ENCODE results near the gene ANAPC2. TPM values are rescaled to one million over a fixed set of nuclear protein-coding genes. Genes with fewer than 3 reads are reported as not detected.
A peak's percentile ranks its signal among the peaks of the same experiment; 100 is the strongest.

The ANAPC2 gene
- polyA plus RNA-seq, 2 donors: 27.7 to 47.3 TPM

- 22 to 28% methylated on average over 25 of the region's 25 CpGs for WGBS, 2 donors
- H3K27ac ChIP-seq (ENCODE audit: low read depth in 2 of 2, low read length in 1 of 2): peak within 1 kb of the TSS; percentile 93 to 94
- H3K27me3 ChIP-seq (ENCODE audit: control insufficient read depth in 1 of 2, insufficient read depth in 2 of 2, low read length in 2 of 2): no peaks in the 10 kb centered on the region
- H3K9me3 ChIP-seq (ENCODE audit: control insufficient read depth in 2 of 2, insufficient read depth in 1 of 2, low read depth in 1 of 2, low read length in 1 of 2): no peaks in the 10 kb centered on the region
- peaks cover 3 to 25% of the 10 kb centered on the region in 2 donors for H3K4me1 ChIP-seq (ENCODE audit: control insufficient read depth in 2 of 2, insufficient read depth in 2 of 2, low read length in 1 of 2)
- peak within 1 kb of the TSS; percentile 64 to 66 for H3K4me3 ChIP-seq (ENCODE audit: low read depth in 1 of 2, low read length in 2 of 2)
- H3K36me3 ChIP-seq (ENCODE audit: control insufficient read depth in 2 of 2, insufficient read depth in 2 of 2, low read length in 1 of 2): peaks cover 0 to 8% of the 10 kb centered on the region in 2 donors
These were observed 38.9 kb upstream of the ANAPC2 start, which contains the start of gene RNF224 for GRCh38 chr9:137227054-137227852. Gene RNF224, plus strand, starts transcription at chr9:137227502. Its CDS starts 834 bp downstream, at chr9:137228336.

- Histone ChIP-seq H3K27ac (ENCODE audit: low read depth in 2 of 2, low read length in 1 of 2) (peak overlapping the region; percentile 93 to 94), H3K4me1 (ENCODE audit: control insufficient read depth in 2 of 2, insufficient read depth in 2 of 2, low read length in 1 of 2) (peaks cover 3 to 25% of the 10 kb centered on the region in 2 donors), H3K4me3 (ENCODE audit: low read depth in 1 of 2, low read length in 2 of 2) (peak overlapping the region; percentile 64 to 66), H3K27me3 (ENCODE audit: control insufficient read depth in 1 of 2, insufficient read depth in 2 of 2, low read length in 2 of 2) (no peaks in the 10 kb centered on the region), H3K9me3 (ENCODE audit: control insufficient read depth in 2 of 2, insufficient read depth in 1 of 2, low read depth in 1 of 2, low read length in 1 of 2) (no peaks in the 10 kb centered on the region), H3K36me3 (ENCODE audit: control insufficient read depth in 2 of 2, insufficient read depth in 2 of 2, low read length in 1 of 2) (peaks cover 0 to 8% of the 10 kb centered on the region in 2 donors)
- WGBS, 2 donors: 52 to 60% methylated on average over 18 of the region's 18 CpGs
These were observed 38.1 kb upstream of the ANAPC2 start for GRCh38 chr9:137226338-137227053.

- 74 to 78% methylated on average over 20 to 21 of the region's 21 CpGs for WGBS, 2 donors
- Histone ChIP-seq H3K4me3 (ENCODE audit: low read depth in 1 of 2, low read length in 2 of 2) (peak overlapping the region; percentile 64 to 66), H3K4me1 (ENCODE audit: control insufficient read depth in 2 of 2, insufficient read depth in 2 of 2, low read length in 1 of 2) (peaks cover 3 to 25% of the 10 kb centered on the region in 2 donors), H3K36me3 (ENCODE audit: control insufficient read depth in 2 of 2, insufficient read depth in 2 of 2, low read length in 1 of 2) (peaks cover 0 to 8% of the 10 kb centered on the region in 2 donors), H3K27ac (ENCODE audit: low read depth in 2 of 2, low read length in 1 of 2) (peak overlapping the region; percentile 93 to 94), H3K27me3 (ENCODE audit: control insufficient read depth in 1 of 2, insufficient read depth in 2 of 2, low read length in 2 of 2) (no peaks in the 10 kb centered on the region), H3K9me3 (ENCODE audit: control insufficient read depth in 2 of 2, insufficient read depth in 1 of 2, low read depth in 1 of 2, low read length in 1 of 2) (no peaks in the 10 kb centered on the region)
These were observed 37.5 kb upstream of the ANAPC2 start for GRCh38 chr9:137225699-137226331.

GRCh38 chr9:137224830-137225694 lies 36.7 kb upstream of the ANAPC2 start, which contains the start of gene CYSRT1:
Gene CYSRT1, plus strand, starts transcription at chr9:137225174. Its CDS starts 448 bp downstream, at chr9:137225622.
- H3K27me3 ChIP-seq (ENCODE audit: control insufficient read depth in 1 of 2, insufficient read depth in 2 of 2, low read length in 2 of 2): no peaks in the 10 kb centered on the region
- peaks cover 0 to 8% of the 10 kb centered on the region in 2 donors for H3K36me3 ChIP-seq (ENCODE audit: control insufficient read depth in 2 of 2, insufficient read depth in 2 of 2, low read length in 1 of 2)
- no peaks in the 10 kb centered on the region for H3K9me3 ChIP-seq (ENCODE audit: control insufficient read depth in 2 of 2, insufficient read depth in 1 of 2, low read depth in 1 of 2, low read length in 1 of 2)
- H3K4me1 ChIP-seq (ENCODE audit: control insufficient read depth in 2 of 2, insufficient read depth in 2 of 2, low read length in 1 of 2): peaks cover 3 to 25% of the 10 kb centered on the region in 2 donors
- WGBS, 2 donors: 44 to 48% methylated on average over 22 to 23 of the region's 23 CpGs
- H3K27ac ChIP-seq (ENCODE audit: low read depth in 2 of 2, low read length in 1 of 2): peak within 1 kb of the TSS; percentile 94 to 96
- peak within 1 kb of the TSS; percentile 66 to 67 for H3K4me3 ChIP-seq (ENCODE audit: low read depth in 1 of 2, low read length in 2 of 2)

GRCh38 chr9:137223078-137223970 lies 35.0 kb upstream of the ANAPC2 start:
- Histone ChIP-seq H3K4me1 (ENCODE audit: control insufficient read depth in 2 of 2, insufficient read depth in 2 of 2, low read length in 1 of 2) (peaks cover 3 to 33% of the 10 kb centered on the region in 2 donors), H3K36me3 (ENCODE audit: control insufficient read depth in 2 of 2, insufficient read depth in 2 of 2, low read length in 1 of 2) (peaks cover 0 to 18% of the 10 kb centered on the region in 2 donors), H3K27me3 (ENCODE audit: control insufficient read depth in 1 of 2, insufficient read depth in 2 of 2, low read length in 2 of 2) (no peaks in the 10 kb centered on the region), H3K9me3 (ENCODE audit: control insufficient read depth in 2 of 2, insufficient read depth in 1 of 2, low read depth in 1 of 2, low read length in 1 of 2) (no peaks in the 10 kb centered on the region), H3K4me3 (ENCODE audit: low read depth in 1 of 2, low read length in 2 of 2) (peak overlapping the region; percentile 66 to 67), H3K27ac (ENCODE audit: low read depth in 2 of 2, low read length in 1 of 2) (peak overlapping the region; percentile 96)
- 1% methylated on average over 62 to 63 of the region's 63 CpGs for WGBS, 2 donors

GRCh38 chr9:137222190-137223077 lies 34.1 kb upstream of the ANAPC2 start, which contains the start of gene RNF208:
Gene RNF208, minus strand, starts transcription at chr9:137222240. Its CDS starts 1,028 bp downstream, at chr9:137221212.
- no peaks in the 10 kb centered on the region for H3K9me3 ChIP-seq (ENCODE audit: control insufficient read depth in 2 of 2, insufficient read depth in 1 of 2, low read depth in 1 of 2, low read length in 1 of 2)
- peaks cover 0 to 39% of the 10 kb centered on the region in 2 donors for H3K4me1 ChIP-seq (ENCODE audit: control insufficient read depth in 2 of 2, insufficient read depth in 2 of 2, low read length in 1 of 2)
- no peaks in the 10 kb centered on the region for H3K27me3 ChIP-seq (ENCODE audit: control insufficient read depth in 1 of 2, insufficient read depth in 2 of 2, low read length in 2 of 2)
- H3K27ac ChIP-seq (ENCODE audit: low read depth in 2 of 2, low read length in 1 of 2): peak within 1 kb of the TSS; percentile 96
- H3K36me3 ChIP-seq (ENCODE audit: control insufficient read depth in 2 of 2, insufficient read depth in 2 of 2, low read length in 1 of 2): peaks cover 0 to 18% of the 10 kb centered on the region in 2 donors
- H3K4me3 ChIP-seq (ENCODE audit: low read depth in 1 of 2, low read length in 2 of 2): peak within 1 kb of the TSS; percentile 52 to 66
- 4 to 6% methylated on average over 40 to 88 of the region's 88 CpGs for WGBS, 2 donors

- peaks cover 0 to 19% of the 10 kb centered on the region in 2 donors for H3K36me3 ChIP-seq (ENCODE audit: control insufficient read depth in 2 of 2, insufficient read depth in 2 of 2, low read length in 1 of 2)
- 6 to 7% methylated on average over 31 to 61 of the region's 61 CpGs for WGBS, 2 donors
- H3K27me3 ChIP-seq (ENCODE audit: control insufficient read depth in 1 of 2, insufficient read depth in 2 of 2, low read length in 2 of 2): no peaks in the 10 kb centered on the region
- H3K27ac ChIP-seq (ENCODE audit: low read depth in 2 of 2, low read length in 1 of 2): peak overlapping the region; percentile 96
- H3K4me1 ChIP-seq (ENCODE audit: control insufficient read depth in 2 of 2, insufficient read depth in 2 of 2, low read length in 1 of 2): peaks cover 0 to 37% of the 10 kb centered on the region in 2 donors
- peak overlapping the region; percentile 36 to 66 for H3K4me3 ChIP-seq (ENCODE audit: low read depth in 1 of 2, low read length in 2 of 2)
- H3K9me3 ChIP-seq (ENCODE audit: control insufficient read depth in 2 of 2, insufficient read depth in 1 of 2, low read depth in 1 of 2, low read length in 1 of 2): no peaks in the 10 kb centered on the region
These were observed 33.2 kb upstream of the ANAPC2 start for GRCh38 chr9:137221506-137222111.
